K562 (cell line): ENCODE measurements around the gene TBC1D20. TPM values are rescaled to one million over a fixed set of nuclear protein-coding genes. Genes with fewer than 3 reads are reported as not detected.
A peak's percentile ranks its signal among the peaks of the same experiment; 100 is the strongest.

Experiments used
- BACH1 ChIP-seq: fragments of 200-800 bp; sonication (Bioruptor generic); IDR thresholded peaks from 2 replicates; pipeline ENCODE4 v1.6.1; 2016; ENCODE audit warnings: missing genetic modification characterization, missing compliant biosample characterization
- CHCHD3 ChIP-seq: fragments of 250-450 bp; sonication (Bioruptor Pico); IDR thresholded peaks from 2 replicates; pipeline ENCODE4 v2.1.2; 2022; ENCODE audit warnings: mild to moderate bottlenecking
- CREB3 ChIP-seq: fragments of 450-650 bp; conservative IDR thresholded peaks from 2 replicates; pipeline ENCODE4 v1.6.1; 2016; ENCODE audit warnings: missing genetic modification characterization, low read depth, mild to moderate bottlenecking, missing compliant biosample characterization, moderate library complexity
- DACH1 ChIP-seq: fragments of 450-650 bp; IDR thresholded peaks from 2 replicates; pipeline ENCODE4 v1.6.1; 2018; ENCODE audit not compliant: partially characterized antibody
- L3MBTL2 ChIP-seq: fragments of 450-650 bp; IDR thresholded peaks from 2 replicates; pipeline ENCODE4 v1.6.1; 2016; ENCODE audit warnings: mild to moderate bottlenecking, moderate library complexity
- MAFF ChIP-seq: IDR thresholded peaks from 2 replicates; pipeline ENCODE4 v1.6.1; 2012; ENCODE audit warnings: low read length, improper control_type of control experiment
- MEF2D ChIP-seq: conservative IDR thresholded peaks from 2 replicates; pipeline ENCODE4 v1.6.1; 2016; ENCODE audit warnings: low read depth, missing genetic modification characterization, missing compliant biosample characterization
- MLLT1 ChIP-seq, 2 experiments: fragments of 450-650 bp; IDR thresholded peaks; 2 replicates each; pipeline ENCODE4 v1.6.1; 2016
- NR2C1 ChIP-seq, 2 experiments: fragments of 450-650 bp; IDR thresholded peaks; 2 replicates each; pipeline ENCODE4 v1.6.1; 2017; ENCODE audit warnings: mild to moderate bottlenecking in 2 of 2, antibody characterized with exemption in 1 of 2, inconsistent platforms in 1 of 2, missing compliant biosample characterization in 1 of 2, missing genetic modification characterization in 1 of 2
- RBFOX2 ChIP-seq: fragments of 200-400 bp; formaldehyde crosslinking; IDR thresholded peaks from 2 replicates; pipeline ENCODE4 v1.6.1; 2017; ENCODE audit warnings: low read depth, mild to moderate bottlenecking, low read length, moderate library complexity
- USF1 ChIP-seq: sonication (generic); formaldehyde crosslinking; IDR thresholded peaks from 2 replicates; pipeline ENCODE4 v1.9.0; 2022; ENCODE audit warnings: mild to moderate bottlenecking, missing genetic modification reagents
- USF2 ChIP-seq: sonication (generic); formaldehyde crosslinking; IDR thresholded peaks from 2 replicates; pipeline ENCODE4 v1.5.0; 2020; ENCODE audit warnings: missing genetic modification reagents
- ZKSCAN1 ChIP-seq: fragments of 150-350 bp; IDR thresholded peaks from 2 replicates; pipeline ENCODE4 v1.6.1; 2016; ENCODE audit warnings: low read depth, low read length
- ZNF277 ChIP-seq: fragments of 250-450 bp; sonication (Bioruptor Pico); IDR thresholded peaks from 2 replicates; pipeline ENCODE4 v1.8.0; 2022; ENCODE audit warnings: inconsistent platforms, mild to moderate bottlenecking, moderate library complexity, borderline replicate concordance
- ZNF592 ChIP-seq: fragments of 450-650 bp; IDR thresholded peaks from 2 replicates; pipeline ENCODE4 v1.6.1; 2017; ENCODE audit warnings: antibody characterized with exemption, mild to moderate bottlenecking
- ZNF76 ChIP-seq: fragments of 250-450 bp; sonication (Bioruptor Pico); IDR thresholded peaks from 2 replicates; pipeline ENCODE4 v1.4.0; 2020; ENCODE audit warnings: mild to moderate bottlenecking, moderate library complexity, borderline replicate concordance
- polyA plus RNA-seq, 8 experiments: library from polyadenylated mRNA; depleted of rRNA in 4 of 8; stranded (reverse) in 5 of 8; unstranded in 3 of 8; fragments of >200 nt; fragmentation: Nextera tagmentation in 2 of 8; fragmentation: Illumina TruSeq in 1 of 8; extraction: Ambion mirVana in 2 of 8; extraction: Trizol in 1 of 8; gene quantifications; 2 replicates each; pipeline versions ENCODE4 v1.2.1 to v1.2.3, GENCODE V29; 2011 to 2014; ENCODE audit warnings: inconsistent platforms in 1 of 8, missing spikeins in 1 of 8
- total RNA-seq, 7 experiments: library from RNA; depleted of rRNA in 6 of 7; stranded (reverse); fragments of >200 nt in 6 of 7; fragmentation: Illumina TruSeq in 2 of 7; extraction: Trizol in 2 of 7; gene quantifications; 2 replicates each; pipeline versions ENCODE4 v1.2.1 to v1.2.3, GENCODE V29; 2011 to 2021; ENCODE audit warnings: low replicate concordance in 1 of 7

TBC1D20 gene
- total and polyA plus RNA-seq, 9 of the 15 experiments (the other 6 are each of a cell fraction or from before 2014, with no cell fraction given): 7.0 to 25.3 (median 15.1) TPM

- TF ChIP-seq CHCHD3 (CRISPR knock-in tag) (no peak), ZNF592 (peak; percentile 68), RBFOX2 (peak; percentile 54; the same call in 1 of the 2 replicates), USF1 (peak; percentile 85), L3MBTL2 (peak; percentile 49; the same call in 1 of the 2 replicates), MLLT1 (IDR thresholded peaks at IDR 0.05) (peak in 1 of 2 experiments; percentile 68; a peak in 2 of 4 replicates), MAFF (peak; percentile 51; the same call in 1 of the 2 replicates), DACH1 (peak; percentile 43), MEF2D (0 out of 2 replicates have a peak, but pooled peaks have one; percentile 26), USF2 (CRISPR knock-in tag) (peak; percentile 71), NR2C1 (IDR thresholded peaks at IDR 0.05) (no peak), NR2C1 (tag; IDR thresholded peaks at IDR 0.05) (0 out of 2 replicates have a peak, but pooled peaks have one; percentile 23), ZNF76 (CRISPR knock-in tag) (0 out of 2 replicates have a peak, but pooled peaks have one; percentile 31), ZKSCAN1 (no peak), BACH1 (peak; percentile 78), ZNF277 (CRISPR knock-in tag) (no peak), CREB3 (tag) (0 out of 2 replicates have a peak, but pooled peaks have one; percentile 41)
Observed at GRCh38 chr20:400454-401275, 61.7 kb downstream of the TBC1D20 start (continued).
